NCI-H146 (cell line): Measurements from ENCODE around the gene TFEB.

Experiments used
- DNase-seq: peaks from one replicate; lab custom pipeline; 2025; lab: John Stamatoyannopoulos, UW

Gene TFEB

DNA sequence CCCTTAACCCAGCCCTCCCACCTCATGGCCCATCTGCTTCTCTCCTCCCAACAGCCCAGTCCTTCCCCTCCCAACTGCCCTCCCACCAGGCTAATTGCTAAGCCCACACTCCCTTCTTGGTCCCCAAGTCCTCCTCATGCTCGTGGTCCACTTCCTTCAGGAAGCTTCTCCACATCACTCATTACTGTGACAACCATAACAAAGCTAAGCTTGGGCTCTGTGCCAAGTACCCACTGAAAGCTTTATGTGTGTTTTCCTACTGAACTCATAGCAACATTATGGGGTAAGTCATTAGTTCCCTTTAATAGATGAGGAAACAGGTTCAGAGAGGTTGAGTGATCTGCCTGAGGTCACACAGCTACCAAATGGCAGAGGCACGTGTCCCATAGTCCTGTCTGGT lies 28.1 kb upstream of the TFEB start:
- DNase-seq: peak; percentile 24

DNA sequence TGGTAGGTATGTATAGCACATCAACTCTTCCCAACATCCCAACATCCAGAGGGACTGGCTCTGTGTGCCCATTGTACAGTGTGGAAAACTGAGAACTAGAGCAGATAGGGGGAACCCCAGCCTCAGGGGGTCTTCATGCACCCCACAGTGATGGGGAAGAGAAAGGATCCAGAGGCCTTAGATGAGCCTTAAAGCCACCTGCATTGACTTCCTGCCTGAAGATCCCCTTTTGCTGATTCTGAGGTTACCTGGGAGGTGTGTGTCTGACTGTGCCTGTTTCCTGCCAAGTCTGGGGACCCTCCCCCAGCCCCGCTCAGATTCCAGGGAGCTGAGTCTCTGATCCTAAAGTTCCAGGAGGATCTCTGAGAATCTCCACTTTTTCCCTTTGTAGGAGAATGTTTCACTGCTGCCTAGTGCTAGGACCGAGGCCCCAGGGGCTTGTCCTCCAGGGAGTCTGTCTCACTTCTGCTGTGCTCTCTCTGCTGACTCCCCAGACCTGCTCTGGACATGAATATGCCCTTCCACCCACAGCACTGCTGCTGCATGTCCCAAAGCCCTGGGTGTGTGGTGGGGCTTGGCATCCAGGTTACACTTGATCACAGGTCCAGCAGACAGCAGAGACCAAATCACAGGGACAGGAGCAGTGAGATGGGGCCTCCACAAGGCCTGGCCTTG lies 24.6 kb upstream of the TFEB start:
- DNase-seq: no peak

GRCh38 chr6:41759106-41759904 lies 23.9 kb upstream of the TFEB start:
- no peak for DNase-seq

- no peak for DNase-seq
Observed at GRCh38 chr6:41758641-41759035, 23.2 kb upstream of the TFEB start.

DNA sequence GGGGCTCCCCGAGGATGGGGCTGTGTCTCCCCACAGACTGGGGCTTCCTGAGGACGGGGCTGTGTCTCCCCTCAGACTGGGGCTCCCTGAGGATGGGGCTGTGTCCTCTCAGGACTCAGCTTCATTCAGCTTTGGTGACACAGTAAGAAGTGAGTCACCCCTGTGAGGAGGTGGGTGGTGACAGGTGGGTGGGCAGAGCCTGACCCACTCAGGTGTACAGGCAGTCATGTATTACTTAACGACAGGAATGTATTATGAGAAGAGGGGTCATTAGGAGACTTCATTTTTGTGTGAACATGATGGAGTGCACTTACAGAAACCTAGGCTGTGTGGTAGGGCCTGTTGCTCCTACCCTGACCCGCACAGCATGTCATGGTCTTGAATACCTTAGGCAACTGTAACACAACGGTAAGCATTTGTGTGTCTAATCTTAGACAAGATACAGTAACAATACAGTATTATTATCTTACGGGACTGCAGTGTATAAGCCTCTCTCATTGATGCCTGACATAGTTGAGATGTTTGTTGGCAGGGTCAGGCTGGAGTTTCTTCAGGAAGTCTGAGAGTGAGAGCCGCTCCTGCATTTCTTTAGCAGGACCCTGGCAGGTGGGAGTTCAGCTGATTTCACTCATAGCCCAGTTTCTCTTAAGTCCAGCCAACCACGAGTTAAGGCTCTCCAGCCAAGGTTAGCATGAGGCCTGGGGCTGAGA lies 22.7 kb upstream of the TFEB start:
- DNase-seq: no peak

DNA sequence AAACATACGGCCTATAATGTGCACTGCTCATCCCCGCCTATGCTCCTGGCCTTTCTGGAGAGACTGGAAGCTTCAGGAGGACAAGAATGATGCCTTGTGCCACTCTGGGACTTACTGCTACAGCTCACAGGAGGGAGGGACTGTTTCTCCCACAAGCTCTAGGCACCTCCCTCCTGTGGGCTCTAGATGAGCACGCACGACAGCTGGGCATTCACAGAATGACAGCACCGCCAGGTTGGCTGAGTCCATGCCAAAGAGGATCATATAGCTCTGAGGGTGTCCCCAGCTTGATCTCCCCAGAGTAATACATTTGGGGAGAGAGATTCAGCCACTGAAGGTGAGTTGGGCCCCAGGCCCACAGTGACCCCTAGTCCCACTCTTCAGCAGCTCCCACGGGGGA lies 21.9 kb upstream of the TFEB start:
- no peak for DNase-seq

DNA sequence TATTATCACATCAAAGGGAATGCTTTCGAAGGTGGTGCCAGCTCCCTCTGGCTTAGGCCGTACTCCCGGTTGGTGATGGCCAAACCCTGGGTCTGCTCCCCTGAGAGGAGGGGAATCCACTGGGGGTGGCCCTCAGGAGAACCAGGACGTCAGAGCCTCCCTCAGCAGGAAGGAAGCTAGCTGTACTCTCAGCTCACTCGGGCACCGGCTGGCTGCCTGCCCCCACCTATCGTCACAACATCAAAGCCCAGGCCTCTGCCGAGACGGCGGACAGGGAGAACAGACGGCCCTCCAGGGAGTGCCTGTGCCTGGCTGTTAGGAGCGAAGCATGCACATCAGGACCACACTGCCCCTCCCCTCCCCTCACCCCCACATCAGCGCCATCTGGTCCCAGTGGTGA lies 20.9 kb upstream of the TFEB start:
- no peak for DNase-seq

GRCh38 chr6:41755895-41756294 lies 20.5 kb upstream of the TFEB start:
- no peak for DNase-seq

DNA sequence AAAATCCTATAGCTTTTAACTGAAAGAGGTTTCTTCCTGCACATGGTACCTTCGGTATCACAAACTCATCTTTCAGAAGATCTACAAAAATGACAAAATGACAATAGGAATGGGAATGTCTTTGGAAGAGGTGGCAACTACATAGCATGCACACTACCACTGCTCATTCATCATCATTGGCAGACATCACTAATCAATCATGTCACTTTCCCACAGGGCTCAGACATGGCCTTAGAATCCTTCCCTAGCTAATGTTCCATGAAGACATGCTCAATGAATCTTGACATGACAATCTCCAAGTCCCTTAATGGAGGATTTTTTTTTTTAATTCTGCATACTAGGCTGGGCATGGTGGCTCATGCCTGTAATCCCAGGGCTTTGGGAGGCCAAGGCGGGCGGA lies 15.0 kb upstream of the TFEB start:
- no peak for DNase-seq

GRCh38 chr6:41748542-41748941 lies 13.1 kb upstream of the TFEB start:
- no peak for DNase-seq

DNA sequence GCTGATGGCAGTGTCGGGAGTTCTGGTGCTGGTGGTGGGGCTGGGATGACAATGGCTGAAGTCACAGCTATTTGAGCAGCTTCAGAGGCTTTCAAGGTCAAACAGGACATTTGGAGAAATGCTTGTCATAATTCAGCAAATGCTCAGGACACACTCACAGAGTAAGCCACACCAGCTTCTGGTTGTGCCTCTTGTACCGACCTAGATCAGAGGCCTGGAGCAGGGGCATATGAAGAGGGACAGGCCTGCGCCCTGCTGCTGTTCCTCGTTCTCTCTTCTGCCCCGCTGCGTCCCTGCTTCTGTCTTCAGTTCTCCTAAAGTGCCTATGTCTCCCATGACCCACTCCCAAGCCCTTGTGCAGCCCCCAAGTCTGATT lies 12.7 kb upstream of the TFEB start:
- no peak for DNase-seq

DNA sequence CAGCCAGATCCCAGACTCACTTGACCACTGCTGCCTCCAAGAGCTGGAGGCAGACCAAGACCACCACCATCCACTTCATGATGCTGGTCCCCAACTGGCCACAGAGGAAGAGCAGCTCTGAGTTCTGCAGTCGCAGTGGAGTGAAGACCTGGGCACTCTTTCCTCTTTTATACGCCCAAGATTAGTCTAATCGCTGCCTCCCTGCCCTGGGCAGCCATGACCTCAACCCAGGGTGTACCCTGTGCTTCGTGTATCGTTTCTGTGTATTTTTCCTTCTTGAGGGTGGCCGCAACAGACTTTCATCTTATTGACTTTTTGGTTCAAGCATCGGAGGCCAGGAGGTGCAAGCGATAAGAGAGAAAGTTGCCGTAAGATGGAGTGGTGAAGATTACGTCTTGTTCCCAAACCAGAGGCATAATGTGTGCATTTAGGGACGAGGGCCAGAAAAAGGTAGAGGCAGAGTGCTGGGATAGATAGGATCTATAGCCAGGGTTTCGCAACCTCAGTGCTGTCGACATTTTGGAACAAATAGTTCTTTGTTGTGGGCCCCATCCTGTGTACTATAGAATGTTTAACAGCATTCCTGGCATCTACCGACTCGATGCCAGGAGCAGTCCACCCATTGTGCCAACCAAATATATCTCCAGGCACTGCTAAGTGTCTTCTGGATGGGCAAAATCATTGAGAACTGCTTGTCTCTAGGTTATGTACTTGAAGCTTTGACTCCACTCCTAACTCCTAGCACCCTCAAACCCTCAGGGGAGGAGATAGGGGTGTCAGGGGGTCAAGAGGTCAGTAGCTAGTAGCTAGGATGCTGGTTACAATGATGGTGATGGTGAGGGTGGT lies 12.1 kb upstream of the TFEB start, which contains the start of gene PGC:
Gene PGC (minus strand): TSS at position 142 of the 846 bp plus-strand sequence. CDS start 63 bp downstream, at position 79.
- no peak for DNase-seq

DNA sequence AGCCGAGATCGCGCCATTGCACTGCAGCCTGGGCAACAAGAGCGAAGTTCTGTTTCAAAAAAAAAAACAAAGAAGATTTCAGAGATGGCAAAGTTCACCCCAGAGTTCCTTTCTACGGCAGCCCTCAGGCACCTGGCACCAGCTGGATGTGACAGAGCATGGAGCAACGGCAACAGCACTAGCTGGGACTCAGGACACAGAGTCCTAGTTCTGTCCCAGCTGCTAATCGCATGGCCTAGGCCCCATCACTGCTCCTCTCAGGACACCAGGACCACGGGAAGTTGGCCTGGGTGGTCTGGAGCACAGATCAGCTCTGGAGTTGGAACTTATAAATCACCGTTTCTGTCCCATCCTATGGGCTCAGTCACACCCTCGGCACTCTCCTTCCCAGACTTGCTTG lies 10.7 kb upstream of the TFEB start:
- DNase-seq: no peak

GRCh38 chr6:41744236-41744787 lies 8.9 kb upstream of the TFEB start:
- DNase-seq: no peak

GRCh38 chr6:41743406-41744235 lies 8.2 kb upstream of the TFEB start:
- DNase-seq: no peak

DNA sequence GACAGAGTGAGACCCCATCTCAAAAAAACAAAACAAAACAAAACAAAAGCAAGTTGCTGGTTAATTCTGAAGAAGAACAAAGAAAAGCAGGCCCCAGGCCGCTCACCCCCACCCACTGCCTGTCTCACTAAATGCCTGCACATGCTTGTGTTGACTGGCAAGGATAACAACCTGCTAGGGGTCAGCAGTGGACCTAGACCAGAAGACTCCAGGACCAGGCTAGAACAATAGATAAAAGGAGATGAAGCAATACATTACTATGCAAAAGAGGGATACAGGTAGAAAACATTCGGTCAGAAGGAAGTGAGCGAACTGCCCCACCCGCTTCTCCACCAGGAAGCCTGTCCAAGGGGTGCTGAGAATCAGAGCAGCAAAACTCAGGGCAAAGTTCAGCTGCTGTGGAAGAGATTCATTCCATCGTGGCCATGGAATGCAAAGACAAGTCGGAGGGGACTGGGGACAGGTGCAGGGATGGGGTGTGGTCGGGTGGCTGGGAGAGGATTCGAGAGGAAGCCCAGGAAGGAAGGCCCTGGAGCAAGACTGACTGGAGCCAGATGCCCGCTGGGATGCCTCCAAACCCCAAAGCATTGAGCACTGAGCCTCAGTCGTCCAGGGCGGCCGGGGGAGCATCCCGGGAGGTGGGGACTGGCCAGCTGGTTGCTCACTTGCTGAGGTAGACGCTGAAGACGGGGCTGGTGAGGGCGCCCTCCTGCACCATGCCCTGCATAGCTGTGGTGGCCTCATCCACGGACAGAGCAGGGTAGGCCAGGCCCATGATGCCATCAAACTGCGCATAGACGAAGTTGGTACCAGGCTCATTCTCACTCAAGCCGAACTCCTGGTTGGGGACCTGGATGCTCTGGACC lies 6.5 kb upstream of the TFEB start:
- DNase-seq: no peak

DNA sequence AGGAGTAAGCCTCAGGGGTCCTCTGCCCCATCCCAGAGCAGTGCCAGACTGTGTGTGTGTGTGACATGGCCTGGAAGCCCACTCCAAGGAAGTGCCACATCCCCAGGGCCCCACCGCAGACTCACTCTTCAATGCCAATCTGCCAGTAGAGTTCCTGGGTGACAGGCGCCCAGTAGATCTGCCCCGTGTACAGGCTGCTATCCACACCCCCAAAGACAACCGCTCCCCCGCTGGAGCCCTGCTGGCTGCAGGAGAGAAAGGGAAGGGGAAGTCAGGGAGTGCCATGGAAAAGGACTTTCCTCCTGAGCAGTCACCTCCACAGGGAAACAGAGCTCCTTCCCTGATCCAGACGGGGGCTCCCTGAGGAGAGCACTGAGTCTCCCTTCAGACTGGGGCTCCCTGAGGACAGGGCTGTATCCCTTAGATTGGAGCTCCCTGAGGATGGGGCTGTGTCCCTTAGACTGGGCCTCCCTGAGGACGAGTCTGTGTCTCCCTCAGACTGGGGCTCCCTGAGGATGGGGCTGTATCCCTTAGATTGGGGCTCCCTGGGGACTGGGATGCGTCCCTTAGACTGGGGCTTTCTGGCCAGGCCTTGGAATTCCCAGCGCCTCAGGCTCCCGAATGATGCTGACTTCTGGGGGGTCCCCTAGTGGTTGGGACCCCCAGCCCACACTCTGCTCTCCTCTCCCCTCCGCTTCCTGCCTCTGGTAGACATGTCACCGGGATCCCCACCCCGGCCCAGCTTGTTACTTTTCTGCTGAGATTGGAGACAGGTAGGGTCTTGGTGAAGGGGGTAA lies 5.2 kb upstream of the TFEB start:
- DNase-seq: no peak

DNA sequence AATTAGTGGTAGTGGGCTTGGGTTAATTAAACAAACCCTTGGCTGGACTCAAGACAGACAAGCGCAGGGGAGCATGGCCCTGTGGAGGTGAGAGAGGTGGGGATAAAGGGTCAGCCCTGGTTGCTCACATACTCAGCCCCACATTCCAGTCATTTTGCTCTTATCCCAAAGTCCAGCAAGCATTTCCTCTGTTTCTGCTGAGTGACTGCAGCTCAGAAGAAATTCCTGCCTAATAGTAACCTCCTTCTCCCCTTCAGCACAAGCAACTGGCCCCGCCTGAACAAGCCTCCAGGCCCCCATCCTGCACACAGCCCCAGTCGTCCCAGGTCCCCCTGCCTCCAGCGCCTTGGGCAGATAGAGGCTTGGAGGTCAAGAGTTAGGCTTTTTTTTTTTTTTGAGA lies 3.6 kb upstream of the TFEB start:
- DNase-seq: no peak

DNA sequence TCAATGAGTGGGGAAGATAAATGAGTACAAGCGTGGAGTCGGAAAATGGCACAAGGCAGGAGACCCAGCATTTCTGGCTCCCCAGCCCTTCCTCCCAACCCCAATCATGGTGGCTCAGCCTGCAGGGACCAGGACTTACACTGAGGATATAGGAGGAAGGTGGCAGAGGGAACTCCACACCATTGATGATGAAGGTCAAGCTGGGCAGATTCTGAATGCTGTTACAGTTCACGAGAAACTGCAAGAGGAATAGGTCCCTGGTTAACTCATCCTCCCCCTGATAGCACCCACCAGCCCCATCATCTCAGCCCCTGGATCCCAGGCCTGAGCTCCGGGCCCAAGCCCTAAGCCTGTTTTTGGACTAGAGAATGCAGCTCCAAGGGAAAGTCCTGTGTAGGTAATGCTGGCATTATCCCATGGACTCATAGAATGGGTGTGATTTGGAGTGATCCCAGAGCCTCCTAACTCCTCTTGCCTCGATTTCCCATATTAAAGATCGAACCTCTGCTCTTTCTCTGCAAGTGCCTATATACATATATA lies 2.3 kb upstream of the TFEB start:
- no peak for DNase-seq
